HG03558 (cell line): ENCODE data around the gene PRDM15.

Source experiments
- ATAC-seq: cut with Tn5 transposase; IDR thresholded peaks from one replicate; pipeline ENCODE4 v1.9.1; 2021; ENCODE audit warnings: moderate number of reproducible peaks; ENCODE audit not compliant: unreplicated experiment; ENCODE audit errors: extremely low read depth

The PRDM15 gene

GRCh38 chr21:41866274-41866809 lies 12.8 kb downstream of the PRDM15 start:
- ATAC-seq = no peak

- ATAC-seq = peak; percentile 39
Observed at GRCh38 chr21:41865002-41865777, 14.0 kb downstream of the PRDM15 start.

DNA sequence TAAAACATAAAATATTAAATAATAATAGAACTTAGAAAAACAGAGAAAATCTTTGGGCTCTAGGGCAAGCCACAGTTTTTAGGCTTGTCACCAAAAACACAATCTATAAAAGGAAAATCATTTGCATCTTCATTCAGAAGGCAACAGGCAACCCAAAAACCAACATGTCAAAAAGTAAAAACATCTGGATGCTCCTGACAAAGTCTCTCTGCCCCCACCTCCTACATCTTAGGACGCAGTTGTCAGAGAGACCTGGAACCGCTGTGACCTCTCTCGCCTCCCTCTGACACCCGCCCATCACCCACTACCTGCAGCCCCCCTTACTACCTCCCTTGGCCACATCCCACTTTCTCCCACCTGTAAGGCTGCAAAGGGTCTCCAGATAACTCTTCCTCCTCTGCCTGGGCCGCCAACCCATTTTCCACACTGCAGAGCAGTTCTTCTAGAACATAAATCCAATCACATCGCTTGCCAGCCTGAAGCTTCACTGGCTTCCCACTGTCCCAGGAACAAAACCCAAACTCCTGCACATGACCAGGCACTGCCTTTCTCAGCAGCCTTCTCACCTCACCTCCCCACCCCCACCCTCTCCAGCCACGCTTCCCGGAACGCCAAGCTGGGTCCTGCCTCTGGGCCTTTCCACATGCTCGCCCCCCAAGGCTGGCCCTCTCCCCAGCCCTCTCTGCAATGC lies 14.7 kb downstream of the PRDM15 start:
- no peak for ATAC-seq

DNA sequence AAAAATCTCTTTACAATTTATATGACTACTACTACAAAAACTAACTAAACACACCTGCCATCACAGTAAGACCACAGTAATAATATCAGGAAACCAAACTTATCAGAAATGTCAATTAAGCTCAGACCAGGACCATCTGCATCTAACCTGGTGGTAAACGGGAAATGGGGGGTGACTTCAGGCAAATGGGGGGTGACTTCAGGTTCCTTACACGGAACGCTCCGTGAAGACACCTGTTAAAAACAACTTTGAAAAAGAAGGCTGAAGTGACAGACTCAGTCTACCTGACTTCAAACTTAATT lies 15.8 kb downstream of the PRDM15 start:
- no peak for ATAC-seq

GRCh38 chr21:41861987-41862386 lies 17.2 kb downstream of the PRDM15 start:
- no peak for ATAC-seq

DNA sequence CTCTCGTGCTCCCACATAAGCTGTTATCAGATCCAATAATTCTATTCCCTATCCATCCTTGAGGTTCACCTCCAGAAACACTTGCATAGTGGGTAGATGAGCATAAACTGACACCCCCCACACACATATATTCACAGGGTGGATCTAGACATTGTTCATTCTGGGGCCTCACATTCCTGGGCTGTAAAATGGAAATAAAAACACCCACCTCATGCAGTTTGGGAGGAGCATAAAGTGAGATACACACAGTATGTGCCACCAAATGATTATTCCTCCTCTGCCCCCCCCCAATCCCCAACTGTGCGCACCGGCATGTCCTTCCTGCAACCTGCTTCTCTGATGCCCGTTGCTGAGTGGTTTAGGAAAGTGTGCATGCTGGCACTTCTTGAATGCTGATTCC lies 17.9 kb downstream of the PRDM15 start:
- ATAC-seq = no peak

DNA sequence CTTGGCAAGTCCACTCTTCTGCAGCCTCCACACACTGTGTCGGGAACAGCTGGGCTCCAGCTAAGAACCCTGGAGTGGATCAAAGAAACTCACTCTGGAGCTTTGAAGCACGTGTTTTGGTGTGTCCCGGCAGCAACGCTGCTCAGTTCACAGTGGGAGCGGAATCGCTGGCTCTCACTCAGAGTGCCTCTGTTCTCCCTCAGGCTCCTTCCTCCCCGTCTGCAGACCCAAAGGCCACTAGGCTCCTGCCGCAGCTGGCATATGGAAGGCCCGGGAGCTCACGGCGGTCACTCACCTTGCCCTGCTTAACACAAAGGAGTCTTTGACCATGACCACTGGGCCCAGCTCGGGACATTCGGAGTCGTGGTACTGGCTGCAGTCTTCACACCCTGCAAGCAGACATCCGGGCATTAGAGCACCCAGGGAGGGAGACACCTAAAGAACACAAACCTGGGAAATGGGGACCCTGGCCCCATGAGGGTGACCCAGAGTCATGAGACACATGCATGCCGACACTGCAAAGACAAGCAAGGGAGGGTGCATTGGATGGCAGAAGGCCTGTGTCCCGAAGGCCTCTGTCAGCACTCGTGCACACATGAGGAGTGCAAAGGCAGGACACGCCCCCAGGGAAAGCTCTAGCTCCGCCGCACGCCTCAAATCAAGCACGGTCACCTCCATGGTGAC lies 19.7 kb downstream of the PRDM15 start:
- ATAC-seq = no peak

DNA sequence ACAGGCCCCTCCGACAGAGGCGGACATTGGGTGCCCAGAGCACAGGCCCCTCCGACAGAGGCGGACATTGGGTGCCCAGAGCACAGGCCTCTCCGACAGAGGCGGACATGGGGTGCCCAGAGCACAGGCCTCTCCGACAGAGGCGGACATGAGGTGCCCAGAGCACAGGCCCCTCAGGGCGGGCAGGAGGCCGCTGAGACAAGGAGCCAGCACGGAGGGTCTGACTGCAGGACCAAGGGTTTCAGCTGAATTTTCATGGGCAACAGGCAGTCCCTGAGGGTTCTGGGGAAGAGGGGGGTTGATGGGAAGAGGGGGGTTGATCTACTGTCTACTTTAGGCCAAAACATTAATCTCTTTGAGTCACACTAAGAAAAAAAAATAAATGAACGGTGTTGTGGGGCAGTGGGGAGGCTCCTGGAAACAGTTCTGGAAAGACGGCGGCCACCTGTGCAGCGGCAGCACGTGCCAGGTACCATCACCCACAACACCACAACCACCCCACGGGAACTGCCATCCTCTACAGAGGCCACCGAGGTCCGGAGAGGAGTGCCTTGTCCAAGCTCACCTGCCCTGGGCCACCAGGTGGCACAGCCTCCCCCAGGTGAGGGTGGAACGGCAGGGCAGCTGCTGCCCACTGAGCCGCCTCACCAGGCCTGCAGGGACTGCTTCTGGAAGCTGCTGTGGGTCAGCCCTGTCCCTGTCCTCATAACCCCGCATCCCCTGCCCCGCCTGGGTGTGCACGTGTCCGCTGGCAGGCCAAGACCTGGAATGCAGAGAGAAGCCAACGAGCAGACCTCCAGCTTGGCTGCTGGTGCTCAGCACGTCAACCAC lies 20.5 kb downstream of the PRDM15 start:
- no peak for ATAC-seq

- no peak for ATAC-seq
Observed at GRCh38 chr21:41857771-41858300, 21.3 kb downstream of the PRDM15 start.

DNA sequence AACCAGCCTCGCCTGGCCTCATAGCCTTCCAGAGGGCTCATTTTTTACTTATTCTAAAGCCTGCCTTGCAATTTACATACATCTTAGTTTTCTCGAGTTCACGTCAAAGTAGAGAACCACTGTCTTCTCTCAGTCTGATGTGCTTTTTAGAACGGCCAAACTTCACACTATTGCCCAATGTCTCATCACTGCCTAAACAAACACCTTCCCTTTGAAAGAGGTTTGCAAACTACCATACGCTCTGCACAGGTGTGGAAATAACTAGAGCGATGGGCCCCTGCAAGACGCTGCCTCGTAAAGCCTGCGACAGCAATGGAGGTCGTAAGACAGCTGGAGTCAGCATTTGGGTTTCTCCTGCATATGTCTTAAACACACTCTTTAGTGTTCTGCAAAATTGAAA lies 22.6 kb downstream of the PRDM15 start:
- no peak for ATAC-seq

- ATAC-seq = no peak
Observed at GRCh38 chr21:41854426-41854995, 24.6 kb downstream of the PRDM15 start.

DNA sequence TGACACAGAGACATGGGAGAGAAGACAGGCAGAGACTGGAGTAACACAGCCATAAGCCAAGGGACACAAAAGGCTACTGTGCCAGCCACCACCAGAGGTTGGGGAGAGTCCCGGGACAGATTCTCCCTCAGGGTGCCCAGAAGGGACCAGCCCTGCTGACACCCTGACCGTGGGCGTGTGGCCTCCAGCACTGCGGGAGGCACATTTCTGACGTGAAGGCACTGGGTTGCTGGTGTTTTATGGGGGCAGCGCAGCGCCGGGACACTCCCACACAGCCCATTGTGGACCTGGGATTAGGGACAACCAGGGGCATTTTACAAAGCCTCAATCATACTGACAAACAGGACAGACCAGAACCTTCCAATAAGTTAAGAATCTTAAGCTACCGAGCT lies 26.2 kb downstream of the PRDM15 start:
- no peak for ATAC-seq

GRCh38 chr21:41852151-41852928 lies 26.8 kb downstream of the PRDM15 start:
- no peak for ATAC-seq

DNA sequence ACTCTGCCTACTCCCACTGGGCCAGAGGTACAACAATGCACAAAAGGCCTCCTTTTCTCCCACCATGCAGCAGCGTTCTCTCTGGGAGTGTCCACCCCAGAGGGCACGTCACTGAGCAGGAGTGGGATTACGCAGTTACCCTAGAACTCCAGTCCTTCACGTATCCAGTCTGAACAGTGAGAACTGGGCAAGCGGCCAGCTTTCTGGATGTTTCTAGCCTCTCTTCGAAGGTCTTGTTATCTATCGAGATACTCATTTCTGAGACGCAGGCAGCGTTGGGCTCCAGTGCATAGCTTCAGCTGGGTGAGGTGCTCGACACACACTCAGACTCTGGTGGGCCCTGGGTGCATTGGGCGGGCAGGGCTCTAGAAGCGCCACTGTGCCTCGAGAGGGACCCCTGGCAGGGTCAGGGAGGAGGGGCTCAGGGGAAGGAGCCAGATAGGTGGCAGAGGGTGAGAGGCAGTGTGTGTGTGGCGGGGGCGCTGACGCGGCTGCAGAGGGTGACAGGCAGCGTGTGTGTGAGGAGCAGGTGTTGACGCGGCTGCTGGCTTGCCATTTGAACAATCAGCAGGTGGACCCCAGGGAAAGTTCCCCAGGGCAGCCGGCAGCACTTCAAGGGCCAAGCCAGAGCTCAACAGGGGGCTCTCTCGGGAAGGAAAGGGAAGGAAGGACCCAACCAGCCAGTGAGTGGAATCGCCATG lies 27.9 kb downstream of the PRDM15 start:
- no peak for ATAC-seq

GRCh38 chr21:41850085-41850484 lies 29.1 kb downstream of the PRDM15 start:
- ATAC-seq = no peak

- no peak for ATAC-seq
Observed at GRCh38 chr21:41848958-41849580, 30.1 kb downstream of the PRDM15 start.

- ATAC-seq = no peak
Observed at GRCh38 chr21:41848533-41848932, 30.6 kb downstream of the PRDM15 start.
